ENCODE measurements around the gene MKLN1. TPM values are rescaled to one million over a fixed set of nuclear protein-coding genes. Genes with fewer than 3 reads are reported as not detected.

MKLN1 gene
- total and polyA plus RNA-seq, 7 donors: 14.7 to 70.8 (median 42.9) TPM

GRCh38 chr7:131518626-131519025, 190.9 kb downstream of the MKLN1 start:
- H3K27ac ChIP-seq: no peak overlapping the region
- no peaks in the 10 kb centered on the region for H3K9me3 ChIP-seq
- no peak overlapping the region for H3K4me3 ChIP-seq
- H3K36me3 ChIP-seq (ENCODE audit: insufficient read depth in 1 of 2, low read depth in 1 of 2): no peaks in the 10 kb centered on the region
- ATAC-seq (no peak), DNase-seq (no peak)
- intact Hi-C loops (cut with DNase I): no loop called here
- no peak for TF ChIP-seq CTCF (IDR thresholded peaks at IDR 0.05)
- WGBS, 3 donors: 78 to 89% (median 85%) methylated on average over 11 of the region's 11 CpGs
- H3K27me3 ChIP-seq (ENCODE audit: insufficient read depth in 3 of 3, low read length in 2 of 3): no peaks in the 10 kb centered on the region
- H3K4me1 ChIP-seq: peaks cover 3% of the 10 kb centered on the region

- no peak overlapping the region for H3K4me3 ChIP-seq
Measured at GRCh38 chr7:131521651-131522163, 194.0 kb downstream of the MKLN1 start.

GRCh38 chr7:131522325-131522930, 194.8 kb downstream of the MKLN1 start:
- peak overlapping the region; percentile 56 for H3K27ac ChIP-seq
- ATAC-seq: peak in 1 of 4 donors; percentile 23
- no peaks in the 10 kb centered on the region for H3K9me3 ChIP-seq
- peaks cover 3% of the 10 kb centered on the region for H3K4me1 ChIP-seq
- no peak overlapping the region for H3K4me3 ChIP-seq
- peaks cover 0 to 1% (median 0%) of the 10 kb centered on the region in 3 donors for H3K27me3 ChIP-seq (ENCODE audit: insufficient read depth in 3 of 3, low read length in 2 of 3)
- no peaks in the 10 kb centered on the region for H3K36me3 ChIP-seq (ENCODE audit: insufficient read depth in 1 of 2, low read depth in 1 of 2)
- WGBS, 3 donors: 73 to 76% (median 75%) methylated on average over 11 of the region's 11 CpGs
- DNase-seq: no peak
- TF ChIP-seq CTCF (IDR thresholded peaks at IDR 0.05): no peak
- intact Hi-C loops (cut with DNase I): no loop called here

More at GRCh38 chr7:131521651-131522163, 194.0 kb downstream of the MKLN1 start:
- intact Hi-C loops (cut with DNase I): no loop called here
- Histone ChIP-seq H3K27ac (peak overlapping the region; percentile 56), H3K9me3 (no peaks in the 10 kb centered on the region), H3K27me3 (ENCODE audit: insufficient read depth in 3 of 3, low read length in 2 of 3) (no peaks in the 10 kb centered on the region), H3K36me3 (ENCODE audit: insufficient read depth in 1 of 2, low read depth in 1 of 2) (no peaks in the 10 kb centered on the region), H3K4me1 (peaks cover 3% of the 10 kb centered on the region)
- TF ChIP-seq CTCF (IDR thresholded peaks at IDR 0.05): no peak
- DNase-seq (no peak), ATAC-seq (peak; percentile 32 to 59 (median 42))
- 59 to 60% (median 60%) methylated on average over 7 of the region's 7 CpGs for WGBS, 3 donors

- TF ChIP-seq CTCF (IDR thresholded peaks at IDR 0.05): no peak
- no peaks in the 10 kb centered on the region for H3K36me3 ChIP-seq (ENCODE audit: insufficient read depth in 1 of 2, low read depth in 1 of 2)
Measured at GRCh38 chr7:131524115-131524514, 196.4 kb downstream of the MKLN1 start.

GRCh38 chr7:131524703-131525102, 197.0 kb downstream of the MKLN1 start:
- no peak overlapping the region for H3K27ac ChIP-seq
- DNase-seq (no peak), ATAC-seq (no peak)
- H3K4me3 ChIP-seq: no peak overlapping the region
- no peaks in the 10 kb centered on the region for H3K9me3 ChIP-seq
- intact Hi-C loops (cut with DNase I): no loop called here
- H3K36me3 ChIP-seq (ENCODE audit: insufficient read depth in 1 of 2, low read depth in 1 of 2): no peaks in the 10 kb centered on the region
- H3K4me1 ChIP-seq: peaks cover 3% of the 10 kb centered on the region
- H3K27me3 ChIP-seq (ENCODE audit: insufficient read depth in 3 of 3, low read length in 2 of 3): peaks cover 0 to 2% (median 0%) of the 10 kb centered on the region in 3 donors
- TF ChIP-seq CTCF (IDR thresholded peaks at IDR 0.05): no peak

More at GRCh38 chr7:131524115-131524514, 196.4 kb downstream of the MKLN1 start:
- Histone ChIP-seq H3K27ac (no peak overlapping the region), H3K27me3 (ENCODE audit: insufficient read depth in 3 of 3, low read length in 2 of 3) (peaks cover 0 to 2% (median 0%) of the 10 kb centered on the region in 3 donors), H3K4me1 (peaks cover 3% of the 10 kb centered on the region), H3K9me3 (no peaks in the 10 kb centered on the region), H3K4me3 (no peak overlapping the region)
- ATAC-seq (no peak), DNase-seq (no peak)
- WGBS, 3 donors: 34 to 39% (median 37%) methylated on average over 2 of the region's 2 CpGs
- intact Hi-C loops (cut with DNase I): no loop called here
